ENCODE measurements around the gene PSMD6. TPM values are rescaled to one million over a fixed set of nuclear protein-coding genes. Genes with fewer than 3 reads are reported as not detected.

The PSMD6 gene
- total RNA-seq, 1 experiment from 2014 or later, result 78.7 TPM

DNA sequence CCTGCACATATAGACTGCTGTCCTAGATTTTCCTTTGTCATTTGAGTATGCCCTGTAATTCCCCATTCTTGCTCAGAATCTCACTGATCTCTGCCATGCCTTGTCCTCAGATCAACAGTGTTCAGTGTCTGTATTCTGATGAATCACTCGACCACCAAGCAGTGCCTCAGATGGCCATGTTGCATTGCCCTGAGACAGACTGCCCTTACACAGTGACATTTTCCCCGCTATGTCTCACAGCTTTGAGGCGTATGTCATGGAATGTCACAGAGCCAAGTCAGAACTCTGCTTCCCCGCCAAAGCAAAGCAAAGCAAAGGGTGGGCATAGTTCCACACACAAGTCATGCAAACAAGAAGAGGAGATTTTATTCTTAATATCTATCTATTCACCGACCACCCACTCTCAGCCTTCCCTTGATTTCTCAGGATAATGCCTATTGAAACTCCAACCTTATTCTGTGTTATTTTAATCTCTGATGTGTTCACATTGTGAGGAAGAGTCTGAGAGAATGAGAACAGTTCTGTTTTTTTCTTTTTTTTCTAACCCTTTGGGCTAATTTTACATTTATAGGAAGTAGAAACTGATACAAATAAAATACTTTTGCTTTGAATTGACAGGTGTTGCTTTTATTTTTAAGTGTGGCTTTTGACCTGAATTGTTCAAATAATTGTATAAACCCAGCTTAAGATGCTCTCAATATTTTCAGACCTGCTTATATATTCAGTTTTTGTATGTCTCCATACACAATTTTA is 16.9 kb upstream of the PSMD6 start:
- H3K9me3 ChIP-seq (ENCODE audit: control insufficient read depth in 1 of 2, insufficient read depth in 1 of 2, low read depth in 1 of 2, low read length in 2 of 2), result no peaks in the 10 kb centered on the region
- DNase-seq (ENCODE audit: low read depth, low spot score) (no peak), ATAC-seq (no peak)
- TF ChIP-seq YY1 (IDR thresholded peaks at IDR 0.05; ENCODE audit: extremely low read depth, insufficient replicate concordance, low read depth, low read length), result no peak
- TF ChIP-seq FOSL1 (IDR thresholded peaks at IDR 0.05; ENCODE audit: low read depth), result no peak
- no peak for TF ChIP-seq SIN3A (IDR thresholded peaks at IDR 0.05; ENCODE audit: low read depth)
- no peak for TF ChIP-seq SP1 (IDR thresholded peaks at IDR 0.05; ENCODE audit: low read depth)
- TF ChIP-seq EGR1 (IDR thresholded peaks at IDR 0.05; ENCODE audit: low read depth), result no peak
- no peak for TF ChIP-seq POLR2A (IDR thresholded peaks at IDR 0.05; ENCODE audit: borderline replicate concordance, extremely low read depth, insufficient read depth, insufficient read length)
- H3K27ac ChIP-seq (ENCODE audit: low read depth, low read length), result no peak overlapping the region
- H3K4me3 ChIP-seq (replicated peaks in 1 of 2; ENCODE audit: low read depth in 1 of 2, low read length in 2 of 2), result no peak overlapping the region
- no peaks in the 10 kb centered on the region for H3K9me2 ChIP-seq (ENCODE audit: insufficient read depth)
- intact Hi-C loops (cut with micrococcal nuclease), result no loop called here
- ChIA-PET CTCF (interaction anchor here (1.6 kb wide), 1 partner anchor 10 kb away, joined by 3 read pairs; no protein-coding TSS in a partner anchor), POLR2A (no interaction called here), RAD21 (ENCODE audit: low non-redundant PET in 1 of 2, low total read pairs in 2 of 2, uncharacterized antibody in 2 of 2, unreplicated experiment in 2 of 2) (no interaction called here)
- no peaks in the 10 kb centered on the region for H3K4me1 ChIP-seq (ENCODE audit: control insufficient read depth in 1 of 2, insufficient read depth in 2 of 2, low read length in 2 of 2)
- H2AFZ ChIP-seq (ENCODE audit: low read depth, low read length, poor library complexity, severe bottlenecking), result no peak overlapping the region
- BruUV-seq (replicated peaks), result no TSS peak
- no peak overlapping the region for H3K9ac ChIP-seq (ENCODE audit: low read length)
- peaks cover 50% of the 10 kb centered on the region for H3K27me3 ChIP-seq (ENCODE audit: insufficient read depth, low read length)
- H3K36me3 ChIP-seq (ENCODE audit: control insufficient read depth in 1 of 2, insufficient read depth in 2 of 2, low read length in 2 of 2), result no peaks in the 10 kb centered on the region
- no peaks in the 10 kb centered on the region for H4K20me1 ChIP-seq (ENCODE audit: insufficient read depth)
- no peak overlapping the region for H3K4me2 ChIP-seq (ENCODE audit: low read length)
- no peaks in the 10 kb centered on the region for H3K79me2 ChIP-seq (ENCODE audit: insufficient read depth, low read length)

DNA sequence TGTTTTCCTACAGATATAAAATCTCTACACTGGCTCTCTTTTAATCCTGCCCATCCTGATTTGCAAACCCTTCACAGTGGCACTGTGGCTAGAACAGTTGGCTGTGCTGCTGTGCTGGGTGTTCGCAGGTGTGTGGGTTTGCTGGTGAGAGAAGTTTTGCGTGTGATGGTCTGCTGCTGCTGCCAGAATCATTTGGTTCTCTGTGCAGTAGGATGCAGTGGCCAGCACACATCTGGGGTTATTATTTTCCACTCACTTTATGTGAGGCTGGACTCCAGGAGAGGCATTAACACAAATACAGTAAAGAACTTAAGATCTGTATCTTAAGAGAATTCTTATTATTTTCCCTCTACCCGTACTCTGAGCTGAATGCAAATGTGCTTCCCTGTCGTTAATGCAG is 16.0 kb upstream of the PSMD6 start:
- no TSS peak for BruUV-seq (replicated peaks)
- intact Hi-C loops (cut with micrococcal nuclease), result no loop called here
- Histone ChIP-seq H3K9me2 (ENCODE audit: insufficient read depth) (no peaks in the 10 kb centered on the region), H3K9ac (ENCODE audit: low read length) (no peak overlapping the region), H3K9me3 (ENCODE audit: control insufficient read depth in 1 of 2, insufficient read depth in 1 of 2, low read depth in 1 of 2, low read length in 2 of 2) (0 out of 4 replicates have a peak, but pooled peaks cover 0 to 1% of the 10 kb centered on the region in 2 experiments), H2AFZ (ENCODE audit: low read depth, low read length, poor library complexity, severe bottlenecking) (no peak overlapping the region), H3K27ac (ENCODE audit: low read depth, low read length) (no peak overlapping the region), H3K36me3 (ENCODE audit: control insufficient read depth in 1 of 2, insufficient read depth in 2 of 2, low read length in 2 of 2) (no peaks in the 10 kb centered on the region), H3K4me3 (replicated peaks in 1 of 2; ENCODE audit: low read depth in 1 of 2, low read length in 2 of 2) (no peak overlapping the region), H3K4me2 (ENCODE audit: low read length) (no peak overlapping the region), H4K20me1 (ENCODE audit: insufficient read depth) (no peaks in the 10 kb centered on the region), H3K4me1 (ENCODE audit: control insufficient read depth in 1 of 2, insufficient read depth in 2 of 2, low read length in 2 of 2) (no peaks in the 10 kb centered on the region), H3K79me2 (ENCODE audit: insufficient read depth, low read length) (no peaks in the 10 kb centered on the region), H3K27me3 (ENCODE audit: insufficient read depth, low read length) (peaks cover 50% of the 10 kb centered on the region)
- ChIA-PET CTCF (interaction anchor here (1.6 kb wide), 1 partner anchor 9 kb away, joined by 3 read pairs; no protein-coding TSS in a partner anchor), RAD21 (ENCODE audit: low non-redundant PET in 1 of 2, low total read pairs in 2 of 2, uncharacterized antibody in 2 of 2, unreplicated experiment in 2 of 2) (no interaction called here), POLR2A (no interaction called here)
- ATAC-seq, result no peak
- no peak for DNase-seq (ENCODE audit: low read depth, low spot score)
- TF ChIP-seq, protein P1, sequence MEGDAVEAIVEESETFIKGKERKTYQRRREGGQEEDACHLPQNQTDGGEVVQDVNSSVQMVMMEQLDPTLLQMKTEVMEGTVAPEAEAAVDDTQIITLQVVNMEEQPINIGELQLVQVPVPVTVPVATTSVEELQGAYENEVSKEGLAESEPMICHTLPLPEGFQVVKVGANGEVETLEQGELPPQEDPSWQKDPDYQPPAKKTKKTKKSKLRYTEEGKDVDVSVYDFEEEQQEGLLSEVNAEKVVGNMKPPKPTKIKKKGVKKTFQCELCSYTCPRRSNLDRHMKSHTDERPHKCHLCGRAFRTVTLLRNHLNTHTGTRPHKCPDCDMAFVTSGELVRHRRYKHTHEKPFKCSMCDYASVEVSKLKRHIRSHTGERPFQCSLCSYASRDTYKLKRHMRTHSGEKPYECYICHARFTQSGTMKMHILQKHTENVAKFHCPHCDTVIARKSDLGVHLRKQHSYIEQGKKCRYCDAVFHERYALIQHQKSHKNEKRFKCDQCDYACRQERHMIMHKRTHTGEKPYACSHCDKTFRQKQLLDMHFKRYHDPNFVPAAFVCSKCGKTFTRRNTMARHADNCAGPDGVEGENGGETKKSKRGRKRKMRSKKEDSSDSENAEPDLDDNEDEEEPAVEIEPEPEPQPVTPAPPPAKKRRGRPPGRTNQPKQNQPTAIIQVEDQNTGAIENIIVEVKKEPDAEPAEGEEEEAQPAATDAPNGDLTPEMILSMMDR (IDR thresholded peaks at IDR 0.05 in 2 of 3, conservative IDR thresholded peaks at IDR 0.05 in 1 of 3; ENCODE audit: borderline replicate concordance in 1 of 3, insufficient read depth in 1 of 3, low read depth in 2 of 3, low read length in 2 of 3), result no peak
- no peak for TF ChIP-seq POLR2A (IDR thresholded peaks at IDR 0.05; ENCODE audit: borderline replicate concordance, extremely low read depth, insufficient read depth, insufficient read length)
- TF ChIP-seq, protein P2, sequence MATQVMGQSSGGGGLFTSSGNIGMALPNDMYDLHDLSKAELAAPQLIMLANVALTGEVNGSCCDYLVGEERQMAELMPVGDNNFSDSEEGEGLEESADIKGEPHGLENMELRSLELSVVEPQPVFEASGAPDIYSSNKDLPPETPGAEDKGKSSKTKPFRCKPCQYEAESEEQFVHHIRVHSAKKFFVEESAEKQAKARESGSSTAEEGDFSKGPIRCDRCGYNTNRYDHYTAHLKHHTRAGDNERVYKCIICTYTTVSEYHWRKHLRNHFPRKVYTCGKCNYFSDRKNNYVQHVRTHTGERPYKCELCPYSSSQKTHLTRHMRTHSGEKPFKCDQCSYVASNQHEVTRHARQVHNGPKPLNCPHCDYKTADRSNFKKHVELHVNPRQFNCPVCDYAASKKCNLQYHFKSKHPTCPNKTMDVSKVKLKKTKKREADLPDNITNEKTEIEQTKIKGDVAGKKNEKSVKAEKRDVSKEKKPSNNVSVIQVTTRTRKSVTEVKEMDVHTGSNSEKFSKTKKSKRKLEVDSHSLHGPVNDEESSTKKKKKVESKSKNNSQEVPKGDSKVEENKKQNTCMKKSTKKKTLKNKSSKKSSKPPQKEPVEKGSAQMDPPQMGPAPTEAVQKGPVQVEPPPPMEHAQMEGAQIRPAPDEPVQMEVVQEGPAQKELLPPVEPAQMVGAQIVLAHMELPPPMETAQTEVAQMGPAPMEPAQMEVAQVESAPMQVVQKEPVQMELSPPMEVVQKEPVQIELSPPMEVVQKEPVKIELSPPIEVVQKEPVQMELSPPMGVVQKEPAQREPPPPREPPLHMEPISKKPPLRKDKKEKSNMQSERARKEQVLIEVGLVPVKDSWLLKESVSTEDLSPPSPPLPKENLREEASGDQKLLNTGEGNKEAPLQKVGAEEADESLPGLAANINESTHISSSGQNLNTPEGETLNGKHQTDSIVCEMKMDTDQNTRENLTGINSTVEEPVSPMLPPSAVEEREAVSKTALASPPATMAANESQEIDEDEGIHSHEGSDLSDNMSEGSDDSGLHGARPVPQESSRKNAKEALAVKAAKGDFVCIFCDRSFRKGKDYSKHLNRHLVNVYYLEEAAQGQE (IDR thresholded peaks at IDR 0.05; ENCODE audit: low read depth), result no peak
- TF ChIP-seq FOSL1 (IDR thresholded peaks at IDR 0.05; ENCODE audit: low read depth), result no peak
- no peak for TF ChIP-seq TCF7L2 (IDR thresholded peaks at IDR 0.05; ENCODE audit: borderline replicate concordance, extremely low read depth, insufficient read depth, insufficient read length)
- TF ChIP-seq, protein P3, sequence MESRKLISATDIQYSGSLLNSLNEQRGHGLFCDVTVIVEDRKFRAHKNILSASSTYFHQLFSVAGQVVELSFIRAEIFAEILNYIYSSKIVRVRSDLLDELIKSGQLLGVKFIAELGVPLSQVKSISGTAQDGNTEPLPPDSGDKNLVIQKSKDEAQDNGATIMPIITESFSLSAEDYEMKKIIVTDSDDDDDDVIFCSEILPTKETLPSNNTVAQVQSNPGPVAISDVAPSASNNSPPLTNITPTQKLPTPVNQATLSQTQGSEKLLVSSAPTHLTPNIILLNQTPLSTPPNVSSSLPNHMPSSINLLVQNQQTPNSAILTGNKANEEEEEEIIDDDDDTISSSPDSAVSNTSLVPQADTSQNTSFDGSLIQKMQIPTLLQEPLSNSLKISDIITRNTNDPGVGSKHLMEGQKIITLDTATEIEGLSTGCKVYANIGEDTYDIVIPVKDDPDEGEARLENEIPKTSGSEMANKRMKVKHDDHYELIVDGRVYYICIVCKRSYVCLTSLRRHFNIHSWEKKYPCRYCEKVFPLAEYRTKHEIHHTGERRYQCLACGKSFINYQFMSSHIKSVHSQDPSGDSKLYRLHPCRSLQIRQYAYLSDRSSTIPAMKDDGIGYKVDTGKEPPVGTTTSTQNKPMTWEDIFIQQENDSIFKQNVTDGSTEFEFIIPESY (IDR thresholded peaks at IDR 0.05; ENCODE audit: extremely low read depth, insufficient replicate concordance, low read length), result no peak

All from HCT116 (cell line).